HG03025 (cell line): ENCODE measurements around the gene NBEAL2.
"Not testable (repeated sequence)": the region's sequence is repeated elsewhere in the genome, so short reads cannot be mapped to it uniquely, and the experiment has no call there.

ENCODE experiments used
- ATAC-seq: cut with Tn5 transposase; IDR thresholded peaks from one replicate; pipeline ENCODE4 v1.9.1; 2021; ENCODE audit warnings: mild to moderate bottlenecking, moderate library complexity; ENCODE audit not compliant: unreplicated experiment, low FRiP score

Gene NBEAL2

GRCh38 chr3:47008234-47008796, 28.8 kb downstream of the NBEAL2 start:
- ATAC-seq: no peak

- no peak for ATAC-seq
These were observed 29.4 kb downstream of the NBEAL2 start for GRCh38 chr3:47008851-47009224.

GRCh38 chr3:47009225-47010110, 30.0 kb downstream of the NBEAL2 start:
- ATAC-seq: peak; percentile 65

GRCh38 chr3:47010111-47010712, 30.7 kb downstream of the NBEAL2 start:
- no peak for ATAC-seq

- no peak for ATAC-seq
These were observed 31.4 kb downstream of the NBEAL2 start for GRCh38 chr3:47010910-47011309.

- ATAC-seq: no peak
These were observed 31.9 kb downstream of the NBEAL2 start for GRCh38 chr3:47011371-47011770.

- ATAC-seq: no peak
These were observed 33.1 kb downstream of the NBEAL2 start for GRCh38 chr3:47012342-47013230.

GRCh38 chr3:47013231-47013630, 33.8 kb downstream of the NBEAL2 start:
- ATAC-seq: no peak

- no peak for ATAC-seq
These were observed 34.6 kb downstream of the NBEAL2 start for GRCh38 chr3:47014036-47014435.

GRCh38 chr3:47015151-47015550, 35.7 kb downstream of the NBEAL2 start:
- ATAC-seq: no peak

GRCh38 chr3:47016086-47016933, 36.8 kb downstream of the NBEAL2 start:
- ATAC-seq: no peak

GRCh38 chr3:47016934-47017435, 37.5 kb downstream of the NBEAL2 start:
- no peak for ATAC-seq

- no peak for ATAC-seq
These were observed 38.2 kb downstream of the NBEAL2 start for GRCh38 chr3:47017504-47018268.

- no peak for ATAC-seq
These were observed 38.8 kb downstream of the NBEAL2 start for GRCh38 chr3:47018269-47018611.

- no peak for ATAC-seq
These were observed 39.7 kb downstream of the NBEAL2 start for GRCh38 chr3:47019201-47019600.

GRCh38 chr3:47020311-47020710, 40.8 kb downstream of the NBEAL2 start:
- no peak for ATAC-seq

GRCh38 chr3:47022641-47023071, 43.2 kb downstream of the NBEAL2 start:
- no peak for ATAC-seq

- ATAC-seq: no peak
These were observed 45.5 kb downstream of the NBEAL2 start for GRCh38 chr3:47024932-47025331.

- ATAC-seq: not testable (repeated sequence)
These were observed 47.0 kb downstream of the NBEAL2 start for GRCh38 chr3:47026432-47026831.
